ENCODE measurements around the gene SHROOM1. TPM values are rescaled to one million over a fixed set of nuclear protein-coding genes. Genes with fewer than 3 reads are reported as not detected.

Gene SHROOM1
- total and polyA plus RNA-seq, 9 donors = 1.6 to 3.2 (median 2.4) TPM

- no CpG with 5 or more reads among the region's 2 CpGs for WGBS (ENCODE audit: insufficient coverage)
- Histone ChIP-seq H3K36me3 (ENCODE audit: control insufficient read depth, insufficient read depth, low read length) (no peaks in the 10 kb centered on the region), H3K4me1 (ENCODE audit: control insufficient read depth, insufficient read depth, low read length) (peaks cover 13% of the 10 kb centered on the region), H3K27me3 (ENCODE audit: control insufficient read depth, insufficient read depth, low read length) (peaks cover 67% of the 10 kb centered on the region), H3K9me3 (replicated peaks; ENCODE audit: control insufficient read depth, low read depth, low read length) (no peaks in the 10 kb centered on the region), H3K4me3 (ENCODE audit: low read length) (no peak overlapping the region), H3K27ac (ENCODE audit: low read length) (no peak overlapping the region)
- no peak for DNase-seq
Observed at GRCh38 chr5:132816083-132816482, 14.4 kb downstream of the SHROOM1 start.

GRCh38 chr5:132815454-132815853 lies 15.0 kb downstream of the SHROOM1 start:
- Histone ChIP-seq H3K27ac (ENCODE audit: low read length) (no peak overlapping the region), H3K4me3 (ENCODE audit: low read length) (no peak overlapping the region), H3K36me3 (ENCODE audit: control insufficient read depth, insufficient read depth, low read length) (no peaks in the 10 kb centered on the region), H3K4me1 (ENCODE audit: control insufficient read depth, insufficient read depth, low read length) (peaks cover 13% of the 10 kb centered on the region), H3K27me3 (ENCODE audit: control insufficient read depth, insufficient read depth, low read length) (peaks cover 70% of the 10 kb centered on the region), H3K9me3 (replicated peaks; ENCODE audit: control insufficient read depth, low read depth, low read length) (no peaks in the 10 kb centered on the region)
- no peak for DNase-seq
- no CpG with 5 or more reads among the region's 1 CpG for WGBS (ENCODE audit: insufficient coverage)

GRCh38 chr5:132814503-132815294 lies 15.7 kb downstream of the SHROOM1 start:
- no peak overlapping the region for H3K4me3 ChIP-seq (ENCODE audit: low read length)
- peaks cover 66% of the 10 kb centered on the region for H3K27me3 ChIP-seq (ENCODE audit: control insufficient read depth, insufficient read depth, low read length)
- no peaks in the 10 kb centered on the region for H3K36me3 ChIP-seq (ENCODE audit: control insufficient read depth, insufficient read depth, low read length)
- WGBS (ENCODE audit: insufficient coverage) = 42% methylated on average over 74 of the region's 81 CpGs
- H3K27ac ChIP-seq (ENCODE audit: low read length) = no peak overlapping the region
- peaks cover 8% of the 10 kb centered on the region for H3K4me1 ChIP-seq (ENCODE audit: control insufficient read depth, insufficient read depth, low read length)
- no peak for DNase-seq
- H3K9me3 ChIP-seq (replicated peaks; ENCODE audit: control insufficient read depth, low read depth, low read length) = no peaks in the 10 kb centered on the region

GRCh38 chr5:132813599-132814502 lies 16.6 kb downstream of the SHROOM1 start:
- no peak overlapping the region for H3K4me3 ChIP-seq (ENCODE audit: low read length)
- no peaks in the 10 kb centered on the region for H3K9me3 ChIP-seq (replicated peaks; ENCODE audit: control insufficient read depth, low read depth, low read length)
- peaks cover 4% of the 10 kb centered on the region for H3K4me1 ChIP-seq (ENCODE audit: control insufficient read depth, insufficient read depth, low read length)
- WGBS (ENCODE audit: insufficient coverage) = 2% methylated on average over 110 of the region's 110 CpGs
- no peak for DNase-seq
- peaks cover 60% of the 10 kb centered on the region for H3K27me3 ChIP-seq (ENCODE audit: control insufficient read depth, insufficient read depth, low read length)
- H3K27ac ChIP-seq (ENCODE audit: low read length) = no peak overlapping the region
- H3K36me3 ChIP-seq (ENCODE audit: control insufficient read depth, insufficient read depth, low read length) = no peaks in the 10 kb centered on the region

- under 1% methylated on average over 63 of the region's 68 CpGs for WGBS (ENCODE audit: insufficient coverage)
- Histone ChIP-seq H3K27ac (ENCODE audit: low read length) (no peak within 1 kb of the TSS), H3K9me3 (replicated peaks; ENCODE audit: control insufficient read depth, low read depth, low read length) (no peaks in the 10 kb centered on the region), H3K4me1 (ENCODE audit: control insufficient read depth, insufficient read depth, low read length) (peaks cover 4% of the 10 kb centered on the region), H3K4me3 (ENCODE audit: low read length) (no peak within 1 kb of the TSS), H3K36me3 (ENCODE audit: control insufficient read depth, insufficient read depth, low read length) (no peaks in the 10 kb centered on the region), H3K27me3 (ENCODE audit: control insufficient read depth, insufficient read depth, low read length) (peaks cover 59% of the 10 kb centered on the region)
- no peak for DNase-seq
Observed at GRCh38 chr5:132812781-132813598, 17.5 kb downstream of the SHROOM1 start, which contains the start of gene SOWAHA. Gene SOWAHA (plus strand): TSS chr5:132813302. CDS start chr5:132813622, 320 bp downstream.

- no peaks in the 10 kb centered on the region for H3K36me3 ChIP-seq (ENCODE audit: control insufficient read depth, insufficient read depth, low read length)
- peaks cover 61% of the 10 kb centered on the region for H3K27me3 ChIP-seq (ENCODE audit: control insufficient read depth, insufficient read depth, low read length)
- no peak overlapping the region for H3K27ac ChIP-seq (ENCODE audit: low read length)
- no peak for DNase-seq
- no peak overlapping the region for H3K4me3 ChIP-seq (ENCODE audit: low read length)
- 28% methylated on average over 10 of the region's 18 CpGs for WGBS (ENCODE audit: insufficient coverage)
- no peaks in the 10 kb centered on the region for H3K9me3 ChIP-seq (replicated peaks; ENCODE audit: control insufficient read depth, low read depth, low read length)
- H3K4me1 ChIP-seq (ENCODE audit: control insufficient read depth, insufficient read depth, low read length) = peaks cover 4% of the 10 kb centered on the region
Observed at GRCh38 chr5:132812123-132812765, 18.2 kb downstream of the SHROOM1 start.

GRCh38 chr5:132810605-132811004 lies 19.8 kb downstream of the SHROOM1 start:
- 63% methylated on average over 1 of the region's 5 CpGs for WGBS (ENCODE audit: insufficient coverage)
- no peaks in the 10 kb centered on the region for H3K9me3 ChIP-seq (replicated peaks; ENCODE audit: control insufficient read depth, low read depth, low read length)
- peaks cover 4% of the 10 kb centered on the region for H3K4me1 ChIP-seq (ENCODE audit: control insufficient read depth, insufficient read depth, low read length)
- no peak overlapping the region for H3K27ac ChIP-seq (ENCODE audit: low read length)
- no peak for DNase-seq
- no peak overlapping the region for H3K4me3 ChIP-seq (ENCODE audit: low read length)
- peaks cover 62% of the 10 kb centered on the region for H3K27me3 ChIP-seq (ENCODE audit: control insufficient read depth, insufficient read depth, low read length)
- H3K36me3 ChIP-seq (ENCODE audit: control insufficient read depth, insufficient read depth, low read length) = no peaks in the 10 kb centered on the region

GRCh38 chr5:132808866-132809265 lies 21.6 kb downstream of the SHROOM1 start:
- 35% methylated on average over 2 of the region's 3 CpGs for WGBS (ENCODE audit: insufficient coverage)
- Histone ChIP-seq H3K27ac (ENCODE audit: low read length) (no peak overlapping the region), H3K27me3 (ENCODE audit: control insufficient read depth, insufficient read depth, low read length) (peaks cover 48% of the 10 kb centered on the region), H3K9me3 (replicated peaks; ENCODE audit: control insufficient read depth, low read depth, low read length) (no peaks in the 10 kb centered on the region), H3K36me3 (ENCODE audit: control insufficient read depth, insufficient read depth, low read length) (no peaks in the 10 kb centered on the region), H3K4me1 (ENCODE audit: control insufficient read depth, insufficient read depth, low read length) (peaks cover 4% of the 10 kb centered on the region), H3K4me3 (ENCODE audit: low read length) (no peak overlapping the region)
- DNase-seq = no peak

- DNase-seq = no peak
- H3K4me3 ChIP-seq (ENCODE audit: low read length) = no peak overlapping the region
- WGBS (ENCODE audit: insufficient coverage) = no CpG with 5 or more reads among the region's 2 CpGs
Observed at GRCh38 chr5:132808448-132808847, 22.0 kb downstream of the SHROOM1 start.

More at GRCh38 chr5:132808448-132808847, 22.0 kb downstream of the SHROOM1 start:
- H3K27ac ChIP-seq (ENCODE audit: low read length) = no peak overlapping the region
- H3K27me3 ChIP-seq (ENCODE audit: control insufficient read depth, insufficient read depth, low read length) = peaks cover 44% of the 10 kb centered on the region
- no peaks in the 10 kb centered on the region for H3K9me3 ChIP-seq (replicated peaks; ENCODE audit: control insufficient read depth, low read depth, low read length)
- H3K36me3 ChIP-seq (ENCODE audit: control insufficient read depth, insufficient read depth, low read length) = no peaks in the 10 kb centered on the region
- H3K4me1 ChIP-seq (ENCODE audit: control insufficient read depth, insufficient read depth, low read length) = peaks cover 3% of the 10 kb centered on the region
